ENCODE results near the gene THADA. TPM values are rescaled to one million over a fixed set of nuclear protein-coding genes. Genes with fewer than 3 reads are reported as not detected.
"Not testable (repeated sequence)": the region's sequence is repeated elsewhere in the genome, so short reads cannot be mapped to it uniquely, and the experiment has no call there.

THADA gene
- total RNA-seq, 2 donors from 2014 or later: 39.5 to 46.3 TPM

GRCh38 chr2:43190311-43191052, 405.4 kb downstream of the THADA start:
- no peak for ATAC-seq (replicated peaks in 1 of 2)
- no peaks in the 10 kb centered on the region for H3K9me3 Mint-ChIP-seq
- no peak for DNase-seq
- H3K36me3 Mint-ChIP-seq (ENCODE audit: insufficient read depth in 2 of 2): no peaks in the 10 kb centered on the region
- H3K4me1 Mint-ChIP-seq (ENCODE audit: low read depth): peaks cover 65% of the 10 kb centered on the region
- H3K27ac Mint-ChIP-seq: no peak overlapping the region
- no peaks in the 10 kb centered on the region for H3K27me3 Mint-ChIP-seq (ENCODE audit: low read depth)
- no peak overlapping the region for H3K4me3 Mint-ChIP-seq

DNA sequence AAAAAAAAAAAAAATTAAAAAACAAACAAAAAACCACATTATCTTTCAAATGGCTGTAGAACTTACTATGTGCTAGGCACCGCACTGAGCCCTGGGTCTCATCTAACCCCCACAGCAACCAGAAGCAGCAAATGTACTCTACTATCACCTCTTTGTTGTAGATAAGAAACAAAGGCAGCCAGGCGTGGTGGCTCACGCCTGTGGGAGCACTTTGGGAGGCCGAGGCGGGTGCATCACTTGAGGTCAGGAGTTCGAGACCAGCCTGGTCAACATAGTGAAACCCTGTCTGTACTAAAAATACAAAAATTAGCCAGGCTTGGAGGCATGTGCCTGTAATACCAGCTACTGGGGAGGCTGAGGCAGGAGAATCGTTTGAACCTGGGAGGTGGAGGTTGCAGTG, 406.0 kb downstream of the THADA start:
- H3K9me3 Mint-ChIP-seq; DNase-seq; H3K36me3 Mint-ChIP-seq (ENCODE audit: insufficient read depth in 2 of 2); ATAC-seq (replicated peaks in 1 of 2); H3K4me3 Mint-ChIP-seq; H3K27ac Mint-ChIP-seq; H3K27me3 Mint-ChIP-seq (ENCODE audit: low read depth): not testable (repeated sequence)
- H3K4me1 Mint-ChIP-seq (ENCODE audit: low read depth): peaks cover 67% of the 10 kb centered on the region

- no peak for ATAC-seq (replicated peaks in 1 of 2)
- Mint-ChIP-seq H3K4me3 (no peak overlapping the region), H3K27ac (peak overlapping the region; percentile 70)
Observed at GRCh38 chr2:43188561-43189386, 407.1 kb downstream of the THADA start.

DNA sequence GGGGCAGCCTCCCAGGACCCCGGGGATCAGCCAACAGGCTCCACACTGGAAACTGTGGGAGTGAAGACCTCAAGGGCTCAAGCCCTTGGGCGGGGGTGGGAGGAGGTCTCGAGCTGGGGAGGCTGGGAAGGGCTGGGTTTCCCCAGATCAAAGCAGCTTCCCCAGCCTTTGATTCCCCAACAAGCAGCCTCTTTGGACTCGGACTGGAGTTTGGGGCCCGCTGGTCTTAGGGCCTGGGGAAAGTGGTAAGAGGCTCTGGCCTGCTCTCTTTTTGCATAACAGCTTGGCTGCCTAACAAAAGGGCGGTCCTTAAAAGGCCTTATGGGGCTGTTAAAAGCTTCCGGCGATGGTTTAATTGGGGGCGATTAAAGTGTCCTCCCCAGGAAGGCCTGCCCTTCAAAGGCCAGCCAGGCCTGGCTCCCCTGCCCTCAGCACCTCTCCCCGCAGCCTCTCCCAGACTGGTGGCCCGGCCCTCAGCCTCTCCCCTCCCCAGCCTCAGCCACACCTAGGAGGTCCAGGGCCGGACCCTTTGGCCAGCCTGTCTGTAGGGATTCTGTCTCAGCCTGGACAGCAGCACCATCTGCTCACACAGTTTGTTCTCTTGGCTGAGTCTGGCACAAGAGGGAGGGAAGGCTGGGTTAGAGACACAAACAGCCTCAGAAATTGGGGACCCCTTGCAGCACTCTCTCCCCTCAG, 409.0 kb downstream of the THADA start:
- DNase-seq: no peak
- no peak for ATAC-seq (replicated peaks in 1 of 2)
- H3K27me3 Mint-ChIP-seq (ENCODE audit: low read depth): no peaks in the 10 kb centered on the region
- no peak overlapping the region for H3K27ac Mint-ChIP-seq
- H3K4me1 Mint-ChIP-seq (ENCODE audit: low read depth): peaks cover 60% of the 10 kb centered on the region
- H3K9me3 Mint-ChIP-seq: no peaks in the 10 kb centered on the region
- H3K4me3 Mint-ChIP-seq: no peak overlapping the region
- H3K36me3 Mint-ChIP-seq (ENCODE audit: insufficient read depth in 2 of 2): no peaks in the 10 kb centered on the region

More at GRCh38 chr2:43188561-43189386, 407.1 kb downstream of the THADA start:
- DNase-seq: no peak
- Mint-ChIP-seq H3K4me1 (ENCODE audit: low read depth) (peaks cover 67% of the 10 kb centered on the region), H3K27me3 (ENCODE audit: low read depth) (no peaks in the 10 kb centered on the region), H3K9me3 (no peaks in the 10 kb centered on the region), H3K36me3 (ENCODE audit: insufficient read depth in 2 of 2) (no peaks in the 10 kb centered on the region)

DNA sequence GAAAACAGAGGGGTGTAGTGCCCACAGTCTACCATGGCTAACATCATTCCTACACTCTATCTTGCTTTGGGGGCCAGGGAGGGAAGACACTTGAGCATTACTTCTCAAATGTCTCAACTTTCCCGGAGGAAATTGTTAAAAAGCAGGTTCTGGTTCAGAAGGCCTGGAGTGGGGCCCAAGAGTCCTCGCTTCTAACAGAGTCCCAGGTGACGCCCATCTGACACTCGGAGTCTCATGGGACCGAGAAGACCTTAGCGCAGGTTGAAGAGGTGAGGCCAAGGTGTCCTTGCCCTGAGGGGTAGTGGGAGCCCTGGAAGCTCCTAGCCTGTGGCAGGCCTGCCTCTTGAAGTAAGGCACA, 409.5 kb downstream of the THADA start:
- Mint-ChIP-seq H3K4me3 (no peak overlapping the region), H3K27me3 (ENCODE audit: low read depth) (no peaks in the 10 kb centered on the region), H3K9me3 (no peaks in the 10 kb centered on the region), H3K27ac (peak overlapping the region; percentile 87), H3K4me1 (ENCODE audit: low read depth) (peaks cover 61% of the 10 kb centered on the region), H3K36me3 (ENCODE audit: insufficient read depth in 2 of 2) (no peaks in the 10 kb centered on the region)
- ATAC-seq (replicated peaks in 1 of 2) (no peak), DNase-seq (no peak)

GRCh38 chr2:43185146-43185545, 410.7 kb downstream of the THADA start:
- H3K27ac Mint-ChIP-seq: peak overlapping the region; percentile 87
- ATAC-seq (replicated peaks in 1 of 2): peak; percentile 27 to 61
- DNase-seq: no peak
- no peaks in the 10 kb centered on the region for H3K27me3 Mint-ChIP-seq (ENCODE audit: low read depth)
- H3K4me1 Mint-ChIP-seq (ENCODE audit: low read depth): peaks cover 69% of the 10 kb centered on the region
- H3K36me3 Mint-ChIP-seq (ENCODE audit: insufficient read depth in 2 of 2): no peaks in the 10 kb centered on the region
- H3K9me3 Mint-ChIP-seq: no peaks in the 10 kb centered on the region
- peak overlapping the region; percentile 21 to 74 for H3K4me3 Mint-ChIP-seq

GRCh38 chr2:43184339-43184895, 411.4 kb downstream of the THADA start:
- DNase-seq: peak; percentile 72 to 81
- Mint-ChIP-seq H3K9me3 (no peaks in the 10 kb centered on the region), H3K36me3 (ENCODE audit: insufficient read depth in 2 of 2) (no peaks in the 10 kb centered on the region)

GRCh38 chr2:43183743-43184142, 412.1 kb downstream of the THADA start:
- ATAC-seq (replicated peaks in 1 of 2) (no peak), DNase-seq (no peak)
- H3K27me3 Mint-ChIP-seq (ENCODE audit: low read depth): no peaks in the 10 kb centered on the region
- H3K36me3 Mint-ChIP-seq (ENCODE audit: insufficient read depth in 2 of 2): no peaks in the 10 kb centered on the region
- peak overlapping the region; percentile 4 to 34 for H3K4me3 Mint-ChIP-seq
- H3K27ac Mint-ChIP-seq: peak overlapping the region; percentile 87
- H3K4me1 Mint-ChIP-seq (ENCODE audit: low read depth): peaks cover 77% of the 10 kb centered on the region
- H3K9me3 Mint-ChIP-seq: no peaks in the 10 kb centered on the region

More at GRCh38 chr2:43184339-43184895, 411.4 kb downstream of the THADA start:
- peak; percentile 98 to 100 for ATAC-seq (replicated peaks in 1 of 2)
- Mint-ChIP-seq H3K27ac (peak overlapping the region; percentile 87), H3K4me3 (peak overlapping the region; percentile 74 to 78), H3K4me1 (ENCODE audit: low read depth) (peaks cover 70% of the 10 kb centered on the region), H3K27me3 (ENCODE audit: low read depth) (no peaks in the 10 kb centered on the region)

DNA sequence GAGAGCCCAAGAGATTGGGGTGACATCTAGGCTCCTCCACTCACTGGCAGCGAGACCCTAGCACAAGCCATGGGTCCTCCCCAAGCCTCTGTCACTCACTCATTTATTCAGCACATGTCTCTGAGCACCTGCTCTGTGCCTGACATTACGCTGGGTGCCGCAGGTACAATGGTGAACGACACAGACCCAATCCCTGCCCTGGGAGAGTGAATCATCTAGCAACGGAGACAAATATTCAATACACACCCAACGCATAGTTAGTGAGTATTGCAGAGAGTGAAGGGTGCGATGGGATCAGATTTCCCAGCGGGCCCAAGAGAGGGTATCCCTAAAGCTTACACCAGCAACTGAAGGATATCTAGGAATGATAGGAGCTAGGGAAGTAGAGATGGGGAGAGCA, 414.9 kb downstream of the THADA start:
- Mint-ChIP-seq H3K4me1 (ENCODE audit: low read depth) (peaks cover 81% of the 10 kb centered on the region), H3K36me3 (ENCODE audit: insufficient read depth in 2 of 2) (no peaks in the 10 kb centered on the region), H3K9me3 (no peaks in the 10 kb centered on the region)

More for the DNA sequence above, 414.9 kb downstream of the THADA start:
- no peak for DNase-seq
- H3K27ac Mint-ChIP-seq: no peak overlapping the region
- no peaks in the 10 kb centered on the region for H3K27me3 Mint-ChIP-seq (ENCODE audit: low read depth)
- ATAC-seq (replicated peaks in 1 of 2): no peak
- peak overlapping the region in 1 of 2 donors; percentile 1 for H3K4me3 Mint-ChIP-seq

Other genes with a start within 250 kb of the THADA start
- gene PLEKHH2, start 41.2 kb upstream of the THADA start, total RNA-seq: 1 to 10 TPM; 4.3 to 4.5 TPM
- gene C1GALT1C1L, start 80.4 kb upstream of the THADA start, total RNA-seq: under 1 TPM in 1 of 2 donors, not detected in 1; 0.48 TPM
- gene DYNC2LI1, start 178.0 kb upstream of the THADA start, total RNA-seq: 10 to 100 TPM; 31.9 to 34.6 TPM
- gene ABCG5, start 242.8 kb upstream of the THADA start, total RNA-seq: not detected
- not detected for gene ABCG8, start 242.9 kb upstream of the THADA start, total RNA-seq

Data from activated T-cell treated with anti-CD3 and anti-CD28 coated beads, Interleukin-2, amount 50 U/mL, for 72 hours (primary cell).